Activated effector memory CD4-positive, alpha-beta T cell treated with anti-CD3 and anti-CD28 coated beads, Interleukin-2, amount 50 U/mL, for 16 hours (primary cell): ENCODE data around the gene NPC2.

Experiments
- DNase-seq: peaks from one replicate; pipeline ENCODE4 v3.0.0-alpha.2; 2020

The NPC2 gene

GRCh38 chr14:74518221-74518620, 25.1 kb upstream of the NPC2 start:
- no peak for DNase-seq

- no peak for DNase-seq
Observed at GRCh38 chr14:74517731-74518130, 24.6 kb upstream of the NPC2 start.

GRCh38 chr14:74516451-74517160, 23.5 kb upstream of the NPC2 start:
- DNase-seq, result no peak

GRCh38 chr14:74515891-74516412, 22.8 kb upstream of the NPC2 start:
- DNase-seq, result no peak

GRCh38 chr14:74514471-74514941, 21.4 kb upstream of the NPC2 start:
- no peak for DNase-seq

- peak; percentile 34 for DNase-seq
Observed at GRCh38 chr14:74511966-74512830, 19.1 kb upstream of the NPC2 start.

GRCh38 chr14:74510959-74511409, 17.9 kb upstream of the NPC2 start:
- no peak for DNase-seq

- peak; percentile 55 for DNase-seq
Observed at GRCh38 chr14:74510223-74510931, 17.3 kb upstream of the NPC2 start.

GRCh38 chr14:74509587-74510222, 16.6 kb upstream of the NPC2 start:
- DNase-seq, result peak; percentile 57

- peak; percentile 53 for DNase-seq
Observed at GRCh38 chr14:74508844-74509428, 15.8 kb upstream of the NPC2 start.

- peak; percentile 51 for DNase-seq
Observed at GRCh38 chr14:74508292-74508731, 15.2 kb upstream of the NPC2 start.

GRCh38 chr14:74507840-74508239, 14.7 kb upstream of the NPC2 start:
- peak; percentile 53 for DNase-seq

GRCh38 chr14:74507085-74507484, 14.0 kb upstream of the NPC2 start:
- DNase-seq, result peak; percentile 38

- peak; percentile 39 for DNase-seq
Observed at GRCh38 chr14:74506411-74506851, 13.3 kb upstream of the NPC2 start.

- peak; percentile 48 for DNase-seq
Observed at GRCh38 chr14:74505831-74506230, 12.7 kb upstream of the NPC2 start.

- peak; percentile 50 for DNase-seq
Observed at GRCh38 chr14:74504874-74505720, 12.0 kb upstream of the NPC2 start.

- peak; percentile 41 for DNase-seq
Observed at GRCh38 chr14:74504412-74504811, 11.3 kb upstream of the NPC2 start.

GRCh38 chr14:74503938-74504335, 10.8 kb upstream of the NPC2 start:
- DNase-seq, result no peak

GRCh38 chr14:74503291-74503937, 10.3 kb upstream of the NPC2 start:
- DNase-seq, result no peak

- DNase-seq, result no peak
Observed at GRCh38 chr14:74502236-74503019, 9.3 kb upstream of the NPC2 start.
